Gastrocnemius medialis (tissue), 4 donors: ENCODE data around the gene CUX1.

Experiments
- CTCF ChIP-seq, 5 experiments: fragments of 450-650 bp in 3 of 5; fragments of 200-600 bp in 2 of 5; sonication (generic) in 2 of 5; IDR thresholded peaks in 4 of 5; conservative IDR thresholded peaks in 1 of 5; 1 replicate in 4 of 5; 2 replicates in 1 of 5; pipeline ENCODE4 v1.5.1; 2016 to 2019; ENCODE audit warnings: antibody characterized with exemption in 5 of 5, mild to moderate bottlenecking in 3 of 5, moderate library complexity in 3 of 5
- POLR2A ChIP-seq, 2 donors: fragments of 450-650 bp; IDR thresholded peaks; one replicate each; pipeline ENCODE4 v1.6.1; 2017; ENCODE audit warnings: antibody characterized with exemption in 2 of 2, mild to moderate bottlenecking in 2 of 2, moderate library complexity in 2 of 2

DNA sequence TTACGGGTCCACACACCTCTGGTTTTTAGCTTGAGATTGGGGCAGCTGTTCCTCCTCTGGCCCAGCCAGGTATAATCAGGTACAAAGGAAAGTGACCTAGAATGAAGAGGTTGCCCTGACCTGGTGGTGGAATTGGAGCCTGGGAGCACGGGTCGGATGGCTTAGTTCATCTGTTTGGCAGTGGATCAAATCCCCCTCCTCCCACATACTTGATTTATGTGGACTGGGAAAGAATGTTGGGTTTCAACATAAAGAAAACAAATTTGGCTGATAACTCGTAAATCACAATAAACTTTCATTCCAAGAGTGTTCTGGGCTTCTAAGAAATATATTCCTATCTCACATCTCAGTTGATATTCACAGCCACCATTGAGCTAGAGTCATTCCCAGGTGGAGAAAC, 186.8 kb downstream of the CUX1 start:
- TF ChIP-seq CTCF (IDR thresholded peaks at IDR 0.05 in 4 of 5, conservative IDR thresholded peaks at IDR 0.05 in 1 of 5), result no peak
- TF ChIP-seq POLR2A (IDR thresholded peaks at IDR 0.05), result no peak
